Skeletal muscle cell (primary cell): ENCODE data around the gene ATP2A2.

Experiments used
- DNase-seq: peaks from one replicate; pipeline ENCODE4 v3.0.0-alpha.2; 2010; ENCODE audit warnings: low read depth
- H3K4me3 ChIP-seq: 2 replicates; pipeline ENCODE4 v1.5.1; 2011; ENCODE audit warnings: low read depth, mild to moderate bottlenecking, control low read depth, low read length, moderate library complexity

The ATP2A2 gene

DNA sequence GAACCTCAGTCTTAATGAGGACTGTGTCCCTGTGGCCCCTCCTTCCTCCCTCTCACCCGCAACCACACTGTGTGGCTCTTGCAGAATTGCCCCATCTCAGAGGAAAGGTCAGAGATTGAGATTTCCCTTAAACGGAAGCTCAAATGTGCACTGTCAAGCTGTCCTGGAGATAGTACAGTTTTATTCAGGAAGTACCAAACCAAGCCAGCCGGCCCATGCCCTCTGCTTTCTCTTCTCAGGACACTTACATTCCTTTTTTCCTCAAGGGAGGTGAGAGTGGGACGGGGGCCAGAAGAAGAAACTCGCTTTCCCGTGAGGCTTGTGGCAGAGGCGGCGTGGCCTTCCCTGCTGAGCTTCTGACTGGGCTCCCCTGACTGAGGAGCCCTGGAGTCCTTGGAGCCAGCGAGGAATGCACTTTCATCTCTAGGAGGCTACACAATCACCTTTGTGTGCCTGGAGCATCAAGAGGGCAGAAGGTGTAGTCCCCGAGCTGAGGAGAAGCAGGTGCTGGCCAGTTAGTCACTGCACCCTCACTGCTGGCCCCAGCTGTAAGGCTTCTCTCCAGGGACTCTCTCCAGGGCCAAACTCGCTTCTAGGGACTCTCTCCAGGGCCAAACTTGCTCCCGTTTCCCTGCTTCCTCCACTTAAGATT, 24.1 kb upstream of the ATP2A2 start:
- H3K4me3 ChIP-seq: no peak overlapping the region
- DNase-seq: no peak

DNA sequence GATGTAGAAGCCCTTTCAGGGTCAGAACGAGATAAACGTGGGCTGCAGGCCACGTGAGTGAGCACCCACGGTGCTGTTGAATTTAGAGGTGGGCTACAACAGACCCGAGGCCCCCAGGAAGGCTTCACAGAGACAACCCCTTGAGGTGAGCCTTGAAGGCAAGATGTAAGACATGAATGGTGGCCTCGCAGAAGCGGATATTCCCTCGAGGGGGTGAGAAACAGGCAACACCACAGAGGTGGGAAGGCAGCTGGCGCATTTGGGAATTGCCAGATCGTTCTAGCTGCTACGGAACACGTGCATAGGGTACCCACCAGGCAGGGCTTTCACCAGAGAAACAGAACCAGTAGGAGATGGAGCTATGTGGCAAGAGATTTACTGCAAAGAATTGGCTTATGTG, 22.6 kb upstream of the ATP2A2 start:
- DNase-seq: no peak

DNA sequence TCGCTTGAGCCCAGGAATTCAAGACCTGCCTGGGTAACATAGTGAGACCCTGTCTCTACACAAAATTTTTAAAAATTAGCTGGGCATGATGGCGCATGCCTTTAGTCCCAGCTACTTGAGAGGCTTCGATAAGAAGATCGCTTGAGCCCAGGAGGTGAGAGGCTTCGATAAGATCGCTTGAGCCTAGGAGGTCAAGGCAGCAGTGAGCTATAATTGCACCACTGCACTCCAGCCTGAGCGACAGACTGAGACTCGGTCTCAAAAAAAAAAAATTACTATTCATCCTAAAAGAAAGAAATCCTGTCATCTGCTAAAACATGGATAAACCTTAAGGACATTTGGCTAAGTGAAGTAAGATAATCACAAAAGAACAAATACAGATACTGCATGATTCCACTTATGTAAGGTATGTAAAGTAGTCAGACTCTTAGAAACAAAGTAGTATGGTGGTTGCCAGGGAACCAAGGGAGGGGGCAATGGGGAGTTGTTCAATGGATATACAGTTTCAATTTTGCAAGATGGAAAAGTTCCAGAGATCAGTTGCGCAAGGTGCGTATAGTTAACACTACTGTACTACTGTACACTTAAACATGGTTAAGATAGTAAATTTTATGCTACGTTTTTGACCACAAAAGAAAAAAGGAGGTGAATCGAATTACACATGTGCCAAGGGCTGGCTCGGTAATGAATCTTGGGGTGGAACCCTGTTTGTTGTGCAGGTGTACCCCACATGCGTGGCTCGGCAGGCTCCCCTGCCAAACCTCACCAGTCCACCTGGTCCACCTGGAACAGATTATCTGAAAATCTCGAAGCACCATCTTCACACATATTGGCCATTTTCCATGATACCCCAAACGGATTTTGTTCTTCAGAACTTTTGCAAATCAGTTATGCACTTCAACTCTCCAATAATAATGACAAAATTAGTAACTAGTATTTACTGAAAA, 18.3 kb upstream of the ATP2A2 start:
- DNase-seq: no peak
- H3K4me3 ChIP-seq: no peak overlapping the region

More for the DNA sequence above, 22.6 kb upstream of the ATP2A2 start:
- H3K4me3 ChIP-seq: no peak overlapping the region

DNA sequence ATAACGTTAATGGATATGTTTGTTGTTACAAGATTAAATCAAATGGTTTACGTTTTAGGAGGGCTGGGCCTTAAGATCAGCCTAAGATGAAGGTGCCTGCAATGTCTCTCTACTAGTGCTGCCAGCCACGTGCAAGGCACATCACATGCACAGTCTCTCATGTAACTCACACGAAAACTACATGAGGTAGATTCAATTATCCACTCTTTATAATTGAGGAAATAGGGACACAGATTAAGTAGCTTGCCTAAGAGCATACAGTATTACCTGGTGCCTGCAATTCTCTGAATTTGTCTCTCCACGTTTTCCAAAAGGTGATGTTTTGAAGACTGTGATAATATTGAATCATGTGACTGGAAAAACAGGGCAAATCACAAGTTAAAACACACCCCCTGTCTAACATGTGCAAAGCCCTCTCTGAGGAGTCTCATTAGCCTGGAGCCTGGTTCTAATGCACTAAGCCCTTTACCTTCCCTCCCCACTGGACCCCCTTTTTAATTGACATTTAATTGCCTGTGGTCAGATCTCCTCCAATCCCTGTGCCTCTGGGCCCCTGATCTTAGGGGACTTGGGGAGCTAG, 14.6 kb upstream of the ATP2A2 start:
- H3K4me3 ChIP-seq: no peak overlapping the region
- DNase-seq: no peak

DNA sequence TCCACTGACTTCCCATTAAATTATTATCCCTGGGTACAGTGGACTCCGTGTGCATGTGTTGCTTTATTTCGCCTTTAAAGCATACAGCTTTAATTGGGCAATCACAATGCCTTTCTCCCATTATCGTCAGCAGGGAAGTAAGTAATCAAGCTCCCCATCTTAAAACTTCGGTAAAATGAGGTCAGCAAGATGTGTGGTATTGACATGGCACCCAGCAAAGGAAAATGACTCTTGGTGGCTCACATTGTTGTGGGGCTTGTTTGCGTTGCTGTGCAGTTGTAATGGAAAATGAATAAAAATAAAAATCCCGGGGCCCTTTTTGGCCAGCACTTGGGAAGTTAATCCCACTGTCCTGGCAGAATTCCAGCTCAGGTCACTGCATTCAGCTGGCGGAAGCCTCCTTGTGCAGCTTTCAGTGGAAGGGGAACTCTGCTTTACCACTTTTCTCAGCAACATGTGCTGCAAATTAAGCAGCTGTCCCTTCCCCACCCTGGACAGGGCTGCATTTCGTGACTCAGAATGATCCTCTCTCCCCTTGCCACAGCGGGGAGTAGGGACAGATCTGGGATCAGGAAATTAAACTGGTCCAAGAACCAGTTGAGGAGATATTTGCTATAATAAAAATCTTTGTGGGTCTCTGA, 13.9 kb upstream of the ATP2A2 start:
- H3K4me3 ChIP-seq: peak overlapping the region; percentile 11
- DNase-seq: peak; percentile 65

DNA sequence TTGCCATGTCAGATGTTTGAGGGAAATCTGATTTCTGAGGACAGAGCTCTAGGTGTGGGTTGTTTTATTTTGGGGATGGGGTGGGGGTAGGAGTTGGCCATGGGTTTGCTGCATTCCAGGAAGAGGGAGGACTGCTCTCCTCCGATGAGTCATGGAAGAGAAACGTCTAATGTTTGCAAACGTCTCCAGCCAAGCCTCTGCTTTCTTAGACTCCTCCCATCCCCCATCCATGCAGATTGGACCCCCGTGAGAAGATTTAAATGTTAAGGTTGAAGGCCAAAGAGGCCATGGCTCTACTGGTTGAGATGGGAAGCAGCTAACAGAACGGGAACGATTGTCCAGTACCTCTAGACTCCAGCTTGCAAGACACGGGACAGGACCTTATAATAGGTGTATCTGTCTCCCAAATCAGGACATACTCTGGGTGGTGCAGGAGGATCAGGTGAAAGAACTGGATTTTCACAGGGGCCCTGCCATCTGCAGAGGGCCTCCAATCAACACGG, 11.4 kb upstream of the ATP2A2 start:
- DNase-seq: peak; percentile 32

DNA sequence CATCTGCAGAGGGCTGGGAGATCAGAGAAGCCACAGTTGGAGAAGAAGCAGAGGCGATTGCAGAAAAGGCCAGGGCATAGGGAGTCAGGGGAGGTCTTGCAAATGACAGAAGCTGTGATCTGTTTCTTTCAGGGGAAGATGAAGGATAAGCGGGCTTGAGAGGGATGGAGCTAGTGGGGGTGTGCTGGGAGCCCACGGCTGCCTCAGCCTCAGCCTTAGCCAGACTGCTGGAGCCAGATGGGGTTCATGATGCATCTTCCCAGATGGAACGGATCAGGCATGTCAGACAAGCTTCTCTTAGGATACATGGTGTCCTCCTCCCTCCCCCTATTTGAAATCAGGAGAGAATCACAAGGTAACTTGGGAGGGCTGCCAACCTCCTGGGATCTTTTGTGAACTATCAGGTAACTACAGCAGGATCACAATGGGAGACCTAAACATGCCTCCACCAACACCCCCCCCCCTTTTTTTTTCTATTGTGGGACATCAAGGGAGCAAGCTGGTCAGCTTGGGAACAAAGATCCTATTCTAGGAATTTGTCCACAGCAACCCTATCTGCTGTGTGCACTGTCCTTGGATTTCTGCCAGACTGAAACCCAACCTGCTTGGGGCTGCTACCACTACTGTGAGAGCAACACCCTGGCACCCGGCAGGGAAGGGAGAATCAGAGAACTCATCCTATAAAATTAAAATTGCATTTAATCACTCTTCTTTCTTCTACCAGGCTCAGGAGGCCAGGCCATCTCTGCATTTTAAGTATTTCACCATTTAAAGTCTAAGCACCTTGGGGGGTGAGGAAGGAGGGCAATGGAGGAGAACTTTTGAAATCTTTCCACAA, 10.7 kb upstream of the ATP2A2 start:
- DNase-seq: peak; percentile 46
- no peak overlapping the region for H3K4me3 ChIP-seq

More for the DNA sequence above, 11.4 kb upstream of the ATP2A2 start:
- H3K4me3 ChIP-seq: no peak overlapping the region

DNA sequence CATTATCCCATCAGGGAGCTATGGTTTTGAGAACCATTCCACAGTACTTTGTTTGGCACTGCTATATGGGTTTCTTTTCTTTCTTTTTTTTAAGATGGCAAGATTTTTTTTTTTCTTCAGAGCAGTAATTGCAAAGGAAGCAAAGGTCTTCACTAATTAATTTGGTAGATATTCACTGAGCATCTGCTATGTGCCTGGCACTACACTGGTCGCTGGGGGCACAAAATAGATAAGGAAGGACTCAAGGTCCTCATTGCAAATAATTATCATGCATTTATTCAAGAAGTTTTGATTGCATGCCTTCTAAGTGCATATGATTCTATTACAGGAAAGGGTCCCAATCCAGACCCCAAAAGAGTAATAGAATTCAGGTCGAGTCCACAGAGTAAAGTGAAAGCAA, 10.0 kb upstream of the ATP2A2 start:
- H3K4me3 ChIP-seq: no peak overlapping the region
- DNase-seq: no peak

DNA sequence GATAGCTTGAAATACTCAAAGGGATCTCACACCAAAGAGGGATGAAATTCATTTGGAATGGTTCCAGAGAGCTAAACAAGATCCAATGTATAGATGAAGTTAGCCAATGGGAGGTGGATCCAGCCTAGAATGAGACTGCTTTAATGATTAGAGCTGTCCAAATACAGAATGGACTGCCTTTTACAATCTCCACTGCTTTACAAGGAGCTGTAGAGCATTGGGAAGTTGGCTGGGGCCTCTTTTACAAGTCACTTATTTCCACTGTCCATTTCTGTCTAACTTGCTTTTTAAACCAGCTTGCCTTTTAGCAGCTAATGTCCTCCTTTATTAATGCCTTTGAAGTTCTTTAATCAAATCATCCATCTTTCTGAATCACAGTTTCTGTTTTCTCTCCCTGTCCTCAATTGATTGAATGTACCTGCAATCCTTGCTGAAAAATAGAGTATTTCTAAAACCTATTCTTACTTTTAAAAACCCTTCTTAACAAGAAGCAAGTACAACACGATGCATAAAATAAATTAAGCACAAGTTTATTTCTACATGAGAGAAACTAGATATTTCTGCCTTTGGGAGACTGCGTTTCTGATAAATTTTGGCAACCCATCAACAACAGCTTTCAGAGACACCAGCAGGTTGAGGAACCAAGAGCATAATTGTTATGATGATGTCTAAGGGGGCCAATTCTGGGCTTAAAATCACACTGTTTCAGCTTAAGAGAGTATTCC, 3.4 kb upstream of the ATP2A2 start:
- no peak for DNase-seq
- H3K4me3 ChIP-seq: no peak overlapping the region

DNA sequence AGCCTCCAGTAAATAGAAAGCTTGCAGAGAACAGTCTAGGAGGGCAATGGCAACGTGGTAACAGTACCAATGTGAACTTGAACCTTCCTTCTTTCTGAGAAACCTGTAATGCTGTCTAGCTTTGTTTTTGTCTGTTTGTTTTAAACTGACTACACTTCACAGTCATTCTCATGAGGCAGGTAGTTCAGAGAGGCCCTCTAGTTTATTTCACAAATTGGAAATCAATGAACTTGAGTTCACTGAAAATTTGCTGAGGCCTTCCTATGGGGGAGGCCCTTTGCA, 2.9 kb upstream of the ATP2A2 start:
- no peak for DNase-seq
- no peak overlapping the region for H3K4me3 ChIP-seq

DNA sequence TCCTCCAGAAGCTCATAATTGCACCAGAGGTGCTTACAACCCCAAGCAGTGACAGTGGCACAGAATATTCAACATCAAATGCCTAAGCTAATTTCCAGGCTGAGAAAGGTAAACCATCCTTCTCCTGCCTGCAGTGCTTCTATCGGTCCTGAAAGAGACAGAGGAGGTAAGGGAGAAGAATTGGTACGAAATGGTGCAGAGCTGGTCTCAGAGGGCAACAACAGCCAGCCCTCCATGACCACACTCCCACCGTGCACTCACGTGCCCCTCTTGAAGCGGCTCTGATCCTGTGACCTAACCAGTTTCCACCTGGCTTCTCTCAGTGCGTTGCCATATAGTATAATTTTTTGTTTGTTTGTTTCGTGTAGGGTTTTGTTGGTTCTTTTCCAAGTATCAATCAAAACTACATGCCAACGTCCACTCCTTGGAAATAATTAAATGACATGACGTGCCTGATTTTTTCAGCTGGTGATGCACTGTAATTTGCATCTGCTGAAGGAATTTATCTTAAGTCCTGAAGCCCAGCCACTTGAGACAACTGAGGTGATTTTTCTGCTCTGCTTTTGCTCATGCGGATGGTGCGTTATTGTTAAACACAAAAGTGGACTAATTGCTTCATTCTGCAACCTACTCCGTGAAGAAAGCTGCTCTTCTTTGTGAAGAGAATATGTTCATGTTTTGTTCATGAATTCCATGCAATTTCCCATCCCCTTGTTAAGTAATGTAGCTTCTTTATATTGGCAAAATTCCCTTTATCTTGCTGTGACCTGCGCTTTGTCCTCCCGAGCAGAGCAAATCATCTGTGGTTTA, 1.3 kb upstream of the ATP2A2 start:
- peak overlapping the region; percentile 67 for H3K4me3 ChIP-seq
- no peak for DNase-seq

DNA sequence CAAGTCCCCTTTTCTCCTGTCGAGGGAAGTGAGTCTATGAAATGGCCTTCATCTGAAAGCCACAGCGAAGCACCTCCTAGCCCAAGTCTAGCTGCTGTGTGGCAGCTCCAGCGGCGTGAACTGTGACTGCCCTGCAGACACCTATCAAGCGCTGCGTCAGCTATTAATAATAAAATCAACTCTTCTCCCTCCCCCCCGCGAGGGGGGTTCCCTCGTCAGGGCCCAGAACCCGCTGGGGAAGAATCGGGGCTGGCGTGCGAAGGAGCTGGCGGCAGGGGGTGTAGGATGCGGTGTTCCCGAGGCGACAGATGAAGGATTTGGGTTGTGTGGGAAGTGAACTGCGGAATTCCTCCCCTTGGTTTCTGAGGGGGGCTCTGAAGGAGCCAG, 662 bp upstream of the ATP2A2 start:
- peak overlapping the region; percentile 67 for H3K4me3 ChIP-seq
- DNase-seq: no peak

DNA sequence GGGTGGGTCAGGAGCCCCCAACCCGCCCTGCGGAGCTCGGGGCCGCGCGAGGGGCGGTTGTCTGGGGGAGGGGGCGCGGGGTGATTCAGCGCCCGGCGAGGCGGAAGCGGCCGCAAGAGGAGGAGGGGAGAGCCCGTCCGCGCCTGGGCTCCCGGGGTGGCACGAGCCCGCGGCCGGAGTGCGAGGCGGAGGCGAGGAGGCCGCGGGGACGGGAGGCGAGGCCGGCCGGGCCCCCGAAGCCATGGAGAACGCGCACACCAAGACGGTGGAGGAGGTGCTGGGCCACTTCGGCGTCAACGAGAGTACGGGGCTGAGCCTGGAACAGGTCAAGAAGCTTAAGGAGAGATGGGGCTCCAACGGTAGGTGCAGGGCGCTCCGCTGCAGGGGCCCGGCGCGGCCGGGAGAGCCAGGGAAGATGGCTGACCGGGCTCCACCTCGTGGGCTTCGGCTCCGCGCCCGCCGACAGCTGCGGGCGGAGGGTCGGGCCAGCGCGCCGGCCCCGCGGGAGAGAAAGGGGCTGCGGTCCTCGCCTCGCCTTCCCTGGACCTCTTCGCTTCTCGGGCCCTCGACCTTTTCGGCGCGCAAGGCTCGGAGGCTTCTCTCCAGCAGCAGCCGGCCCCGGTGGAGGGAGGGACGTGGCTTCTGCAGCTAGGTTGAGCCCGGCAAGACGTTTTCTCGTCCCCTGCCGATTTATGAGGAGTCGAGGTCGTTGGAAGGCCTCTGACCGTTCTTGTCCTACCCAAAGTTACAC, 677 bp downstream of the ATP2A2 start:
- DNase-seq: no peak

DNA sequence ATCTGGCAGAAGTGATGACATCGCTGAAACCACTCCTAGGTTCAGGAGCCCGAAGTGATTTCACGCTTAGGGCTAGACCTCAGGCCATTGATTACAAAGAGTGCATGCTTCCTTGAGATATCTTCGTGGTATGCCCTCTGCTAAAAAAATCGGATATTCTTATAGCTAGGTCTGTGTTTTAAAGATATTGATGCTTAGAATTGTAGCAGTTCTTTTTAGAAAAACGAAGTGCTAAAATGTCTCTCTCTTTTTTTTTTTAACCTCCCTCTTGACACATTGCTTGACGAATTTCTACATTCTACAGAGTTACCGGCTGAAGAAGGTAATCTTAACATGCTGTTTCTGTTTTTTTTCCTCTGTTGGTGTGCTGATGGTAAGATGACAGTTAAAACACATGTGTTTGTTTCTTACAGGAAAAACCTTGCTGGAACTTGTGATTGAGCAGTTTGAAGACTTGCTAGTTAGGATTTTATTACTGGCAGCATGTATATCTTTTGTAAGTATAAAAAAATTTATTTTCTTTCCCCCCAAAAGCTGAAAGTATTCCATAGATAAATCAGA, 1.3 kb downstream of the ATP2A2 start:
- H3K4me3 ChIP-seq: peak overlapping the region; percentile 91
- DNase-seq: no peak

More for the DNA sequence above, 677 bp downstream of the ATP2A2 start:
- H3K4me3 ChIP-seq: peak overlapping the region; percentile 91

DNA sequence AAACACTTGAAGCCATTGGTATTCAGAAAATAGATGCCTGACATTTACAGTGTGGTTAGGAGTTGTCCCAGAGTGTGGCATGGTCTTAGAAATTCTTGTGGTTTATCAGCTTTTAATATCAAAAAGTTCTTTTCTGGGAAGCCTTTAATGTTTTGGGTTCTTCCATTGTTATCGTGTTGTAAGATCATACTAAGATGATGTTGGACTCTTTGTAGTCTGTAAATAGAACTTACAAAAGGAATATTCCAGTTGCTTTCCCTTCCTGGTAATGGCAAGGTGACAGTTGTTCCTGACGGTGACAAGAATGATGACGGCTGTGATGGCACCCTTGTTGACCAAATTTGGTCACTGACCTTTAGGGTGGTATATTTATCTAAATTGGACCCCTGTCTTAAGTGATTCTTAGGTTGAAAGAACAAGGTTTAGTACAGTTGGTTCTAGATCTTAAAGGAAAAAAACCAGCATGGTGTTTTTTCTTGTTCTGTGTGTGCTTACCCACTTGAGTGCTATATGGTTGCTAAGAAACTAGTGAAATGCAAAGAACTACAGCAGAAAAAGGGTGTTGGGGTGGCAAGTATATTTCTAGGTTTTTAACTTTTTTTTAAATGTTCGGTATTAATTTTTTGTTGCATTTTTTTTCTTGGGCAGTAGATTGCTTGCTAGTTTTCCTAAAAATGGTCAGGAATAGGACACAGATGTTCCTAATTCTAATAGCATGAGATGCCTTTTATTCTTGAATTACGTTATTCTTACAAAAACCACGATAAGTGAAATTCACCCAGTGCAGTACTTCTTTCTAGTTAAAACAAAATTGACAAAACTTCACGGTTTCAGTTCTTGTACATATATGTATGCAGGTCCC, 2.1 kb downstream of the ATP2A2 start:
- peak overlapping the region; percentile 91 for H3K4me3 ChIP-seq
- no peak for DNase-seq

DNA sequence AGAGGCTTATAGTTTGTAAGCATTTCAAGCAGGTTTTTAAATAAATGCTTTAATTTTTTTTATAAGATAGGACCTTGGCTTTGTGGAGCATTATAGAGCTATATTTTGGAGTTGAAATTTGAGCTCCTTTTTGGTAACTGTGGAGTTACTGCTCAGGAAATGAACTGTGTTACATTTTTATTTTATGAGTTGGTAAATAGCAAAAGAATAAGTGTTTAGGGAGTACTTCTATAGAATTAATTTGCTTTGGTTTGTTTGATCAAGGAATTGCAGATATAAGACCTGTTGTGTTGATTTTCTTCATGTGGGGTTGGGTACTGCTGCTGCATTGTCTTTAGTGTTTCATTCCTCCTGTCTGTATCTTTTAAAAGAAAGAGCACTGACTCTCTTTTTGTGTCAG, 3.5 kb downstream of the ATP2A2 start:
- H3K4me3 ChIP-seq: peak overlapping the region; percentile 91
- DNase-seq: no peak
